Peyer's patch (tissue), 4 donors: ENCODE data around the gene CTBP2. TPM values are rescaled to one million over a fixed set of nuclear protein-coding genes. Genes with fewer than 3 reads are reported as not detected.

ENCODE experiments used
- DNase-seq, 3 donors: peaks; one replicate each; pipeline ENCODE4 v3.0.0-alpha.2; 2017 to 2019
- H3K27ac ChIP-seq, 4 donors: fragments of 200-600 bp; sonication (generic); one replicate each; pipeline ENCODE4 v1.5.1; 2016 to 2019
- H3K27me3 ChIP-seq, 2 donors: fragments of 200-600 bp; sonication (generic); one replicate each; pipeline ENCODE4 v1.5.1; 2019
- H3K36me3 ChIP-seq, 3 donors: fragments of 200-600 bp; sonication (generic); one replicate each; pipeline ENCODE4 v1.5.1; 2016 to 2019
- H3K4me1 ChIP-seq, 4 donors: fragments of 200-600 bp; sonication (generic); one replicate each; pipeline ENCODE4 v1.5.1; 2016 to 2019
- H3K4me3 ChIP-seq, 4 donors: fragments of 200-600 bp; sonication (generic); 1 replicate in 3 of 4; 2 replicates in 1 of 4; pipeline ENCODE4 v1.5.1; 2016 to 2019; ENCODE audit warnings: mild to moderate bottlenecking in 1 of 4
- H3K9me3 ChIP-seq, 4 donors: fragments of 200-600 bp; sonication (generic); one replicate each; pipeline ENCODE4 v1.5.1; 2016 to 2019; ENCODE audit warnings: mild to moderate bottlenecking in 1 of 4
- CTCF ChIP-seq, 6 experiments: fragments of 450-650 bp in 4 of 6; fragments of 200-600 bp in 2 of 6; sonication (generic) in 1 of 6; IDR thresholded peaks; one replicate each; pipeline ENCODE4 v1.5.1; 2017 to 2019; ENCODE audit warnings: antibody characterized with exemption in 6 of 6, mild to moderate bottlenecking in 3 of 6, moderate library complexity in 1 of 6
- POLR2A ChIP-seq, 2 donors: fragments of 450-650 bp; IDR thresholded peaks; one replicate each; pipeline ENCODE4 v1.5.1; 2017; ENCODE audit warnings: antibody characterized with exemption in 2 of 2, mild to moderate bottlenecking in 2 of 2, moderate library complexity in 2 of 2
- total RNA-seq, 4 donors: library from RNA; depleted of rRNA; stranded (reverse); fragments of >200 nt; gene quantifications; one replicate each; pipeline ENCODE4 v1.1.0, GENCODE V29; 2016

CTBP2 gene
- total RNA-seq, 4 donors from 2014 or later, result 53.6 to 83.8 (median 64.7) TPM

DNA sequence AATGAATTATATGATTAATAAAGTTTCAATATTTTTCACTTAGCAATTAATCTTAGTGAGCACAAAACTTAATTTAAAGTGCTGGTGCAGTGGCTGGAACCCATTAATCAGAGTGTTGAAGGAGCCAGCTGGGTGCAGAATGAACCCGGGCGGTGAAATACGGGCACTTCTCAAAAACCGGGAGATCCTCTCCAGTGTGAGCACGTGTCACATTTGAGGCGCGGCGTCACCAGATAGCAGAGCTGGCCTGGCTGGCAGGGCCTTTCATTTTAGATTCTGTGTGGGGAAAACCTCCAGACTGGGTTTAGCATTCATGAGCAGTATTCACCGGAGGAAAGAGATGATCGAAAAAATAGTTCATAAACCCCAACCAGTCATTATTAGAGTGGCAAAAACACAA lies 34.5 kb upstream of the CTBP2 start:
- Histone ChIP-seq H3K9me3 (no peaks in the 10 kb centered on the region), H3K27me3 (no peaks in the 10 kb centered on the region), H3K27ac (no peak overlapping the region), H3K36me3 (no peaks in the 10 kb centered on the region), H3K4me3 (no peak overlapping the region), H3K4me1 (no peaks in the 10 kb centered on the region)
- TF ChIP-seq CTCF (IDR thresholded peaks at IDR 0.05), result no peak
- TF ChIP-seq POLR2A (IDR thresholded peaks at IDR 0.05), result no peak
- no peak for DNase-seq

- Histone ChIP-seq H3K36me3 (no peaks in the 10 kb centered on the region), H3K4me1 (no peaks in the 10 kb centered on the region), H3K27me3 (no peaks in the 10 kb centered on the region), H3K4me3 (no peak overlapping the region), H3K27ac (no peak overlapping the region), H3K9me3 (no peaks in the 10 kb centered on the region)
- TF ChIP-seq POLR2A (IDR thresholded peaks at IDR 0.05) (no peak), CTCF (IDR thresholded peaks at IDR 0.05) (no peak)
- no peak for DNase-seq
Observed at GRCh38 chr10:125193306-125193877, 33.0 kb upstream of the CTBP2 start.

- H3K4me3 ChIP-seq, result no peak overlapping the region
- no peaks in the 10 kb centered on the region for H3K9me3 ChIP-seq
- TF ChIP-seq POLR2A (IDR thresholded peaks at IDR 0.05) (no peak), CTCF (IDR thresholded peaks at IDR 0.05) (no peak)
- H3K4me1 ChIP-seq, result no peaks in the 10 kb centered on the region
- no peak overlapping the region for H3K27ac ChIP-seq
- DNase-seq, result no peak
- no peaks in the 10 kb centered on the region for H3K27me3 ChIP-seq
- no peaks in the 10 kb centered on the region for H3K36me3 ChIP-seq
Observed at GRCh38 chr10:125192620-125193019, 32.3 kb upstream of the CTBP2 start.

DNA sequence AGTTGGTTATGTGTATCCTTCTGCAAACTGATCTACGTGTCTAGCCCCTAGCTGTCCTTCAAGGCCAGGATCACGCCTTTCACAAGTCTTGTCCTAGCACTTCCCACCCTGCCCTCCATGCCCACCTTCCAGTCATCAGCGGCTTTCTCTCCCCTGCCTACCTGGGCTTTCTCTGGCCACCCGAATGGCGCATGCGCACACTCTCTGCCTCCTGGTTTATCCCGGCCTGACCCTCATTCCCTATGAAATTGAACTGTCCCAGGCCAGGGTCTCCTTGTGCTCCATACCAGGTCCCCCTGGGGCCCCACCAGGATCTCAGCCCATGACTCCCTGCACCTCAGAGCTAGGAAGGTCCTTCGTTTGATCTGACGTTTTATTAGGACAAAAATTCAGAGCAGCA lies 31.6 kb upstream of the CTBP2 start:
- no peaks in the 10 kb centered on the region for H3K9me3 ChIP-seq
- no peak overlapping the region for H3K4me3 ChIP-seq
- no peaks in the 10 kb centered on the region for H3K4me1 ChIP-seq
- no peak overlapping the region for H3K27ac ChIP-seq
- TF ChIP-seq POLR2A (IDR thresholded peaks at IDR 0.05) (no peak), CTCF (IDR thresholded peaks at IDR 0.05) (no peak)
- H3K27me3 ChIP-seq, result no peaks in the 10 kb centered on the region
- no peak for DNase-seq
- H3K36me3 ChIP-seq, result no peaks in the 10 kb centered on the region

DNA sequence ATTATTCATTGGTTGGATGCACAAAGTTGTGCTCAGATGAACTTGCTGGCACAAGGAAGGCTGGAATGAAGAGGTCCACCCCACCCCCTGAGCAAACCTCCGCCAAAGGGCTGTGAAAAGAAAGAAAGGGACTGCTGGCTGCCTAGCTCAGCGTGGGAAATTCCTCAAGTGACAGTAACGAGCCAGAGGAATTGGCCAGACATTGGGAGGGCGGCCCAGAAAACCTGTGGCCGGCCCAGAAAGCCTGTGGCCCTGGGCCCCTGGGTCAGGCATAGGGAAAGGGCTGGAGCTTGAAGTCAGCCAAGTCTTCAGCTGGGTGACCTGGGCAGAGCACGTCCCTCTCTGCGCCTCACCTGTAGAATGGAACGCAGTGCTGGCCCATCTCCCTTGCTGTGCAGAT lies 30.6 kb upstream of the CTBP2 start:
- Histone ChIP-seq H3K36me3 (no peaks in the 10 kb centered on the region), H3K9me3 (no peaks in the 10 kb centered on the region), H3K4me3 (no peak overlapping the region), H3K27ac (no peak overlapping the region), H3K27me3 (no peaks in the 10 kb centered on the region), H3K4me1 (no peaks in the 10 kb centered on the region)
- TF ChIP-seq POLR2A (IDR thresholded peaks at IDR 0.05), result no peak
- TF ChIP-seq CTCF (IDR thresholded peaks at IDR 0.05), result no peak
- DNase-seq, result no peak

DNA sequence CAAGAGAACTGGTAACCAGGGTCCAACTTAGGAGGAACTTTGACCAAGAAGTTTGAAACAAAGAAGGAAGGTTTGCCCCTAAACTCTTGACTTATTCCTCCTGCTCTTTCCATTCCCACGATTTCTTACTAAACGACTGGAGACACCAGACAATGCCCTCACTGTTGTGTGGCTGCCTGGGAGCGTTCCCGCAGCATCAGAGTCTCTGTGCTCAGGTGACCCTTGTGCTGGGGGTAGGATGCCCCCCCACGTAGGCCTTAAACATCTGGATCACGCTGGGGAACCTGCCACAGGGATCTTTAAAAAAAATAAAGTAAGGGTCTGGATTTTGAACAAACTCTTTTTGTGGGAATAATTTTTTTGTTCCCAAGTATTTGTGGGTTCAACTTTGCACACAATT lies 30.1 kb upstream of the CTBP2 start:
- no peak overlapping the region for H3K4me3 ChIP-seq
- no peaks in the 10 kb centered on the region for H3K4me1 ChIP-seq
- no peaks in the 10 kb centered on the region for H3K9me3 ChIP-seq
- no peak for TF ChIP-seq POLR2A (IDR thresholded peaks at IDR 0.05)
- TF ChIP-seq CTCF (IDR thresholded peaks at IDR 0.05), result no peak
- DNase-seq, result no peak
- no peaks in the 10 kb centered on the region for H3K27me3 ChIP-seq
- no peaks in the 10 kb centered on the region for H3K36me3 ChIP-seq
- no peak overlapping the region for H3K27ac ChIP-seq
